ENCODE measurements around the gene SLC6A18. TPM values are rescaled to one million over a fixed set of nuclear protein-coding genes. Genes with fewer than 3 reads are reported as not detected.

Gene SLC6A18
- polyA plus RNA-seq, 1 of the 3 experiments (the other 2 are of a cell fraction) = not detected

DNA sequence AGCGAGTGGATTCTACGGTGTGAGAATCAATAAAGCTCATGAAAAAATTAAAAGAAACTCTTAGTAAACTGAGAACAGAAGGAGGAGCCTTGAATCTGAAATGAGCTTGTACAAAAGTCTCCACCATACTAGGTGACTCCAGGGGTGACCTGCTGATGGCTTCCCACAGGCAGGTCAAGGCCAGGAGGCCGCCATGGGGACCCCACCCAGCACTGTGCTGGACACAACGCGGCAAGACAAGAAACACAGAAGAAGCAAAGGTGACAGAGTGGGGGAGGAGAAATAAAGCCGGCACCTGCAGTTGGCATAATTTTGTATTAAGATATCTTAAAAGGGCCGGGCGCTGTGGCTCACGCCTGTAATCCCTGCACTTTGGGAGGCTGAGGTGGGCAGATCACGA lies 35.9 kb upstream of the SLC6A18 start:
- CTCF ChIA-PET = interaction anchor here (1.1 to 1.4 kb wide), 2 partner anchors 15 to 20 kb away, joined by 3 to 4 read pairs; no protein-coding TSS in a partner anchor
- peaks cover 0 to 20% of the 10 kb centered on the region in 2 experiments; a peak in 1 of 4 replicates for H3K4me1 ChIP-seq (ENCODE audit: control insufficient read depth in 1 of 2, insufficient read depth in 2 of 2, low read depth in 1 of 2, low read length in 1 of 2)

More for the DNA sequence above, 35.9 kb upstream of the SLC6A18 start:
- Histone ChIP-seq H3K27me3 (ENCODE audit: insufficient read depth) (peaks cover 19% of the 10 kb centered on the region; the same call in 1 of the 2 replicates), H3F3A (replicated peaks; ENCODE audit: insufficient read depth) (peaks cover 6% of the 10 kb centered on the region), H3K36me3 (replicated peaks in 1 of 2; ENCODE audit: control insufficient read depth in 1 of 2, insufficient read depth in 2 of 2, low read length in 1 of 2) (no peaks in the 10 kb centered on the region), H2AFZ (ENCODE audit: low read depth) (no peak overlapping the region), H3K9ac (no peak overlapping the region), H3K79me2 (ENCODE audit: insufficient read depth) (no peaks in the 10 kb centered on the region), H4K20me1 (ENCODE audit: insufficient read depth) (no peaks in the 10 kb centered on the region), H3K9me3 (no peaks in the 10 kb centered on the region), H3K4me2 (no peak overlapping the region), H3K4me3 (ENCODE audit: low read depth in 2 of 2, low read length in 1 of 2) (no peak overlapping the region), H3K27ac (ENCODE audit: low read depth in 2 of 2, low read length in 1 of 2) (no peak overlapping the region), H3K9me2 (no peaks in the 10 kb centered on the region)
- DNase-seq = no peak
- no peak for TF ChIP-seq ELF1 (IDR thresholded peaks at IDR 0.05)
- TF ChIP-seq, protein P1, sequence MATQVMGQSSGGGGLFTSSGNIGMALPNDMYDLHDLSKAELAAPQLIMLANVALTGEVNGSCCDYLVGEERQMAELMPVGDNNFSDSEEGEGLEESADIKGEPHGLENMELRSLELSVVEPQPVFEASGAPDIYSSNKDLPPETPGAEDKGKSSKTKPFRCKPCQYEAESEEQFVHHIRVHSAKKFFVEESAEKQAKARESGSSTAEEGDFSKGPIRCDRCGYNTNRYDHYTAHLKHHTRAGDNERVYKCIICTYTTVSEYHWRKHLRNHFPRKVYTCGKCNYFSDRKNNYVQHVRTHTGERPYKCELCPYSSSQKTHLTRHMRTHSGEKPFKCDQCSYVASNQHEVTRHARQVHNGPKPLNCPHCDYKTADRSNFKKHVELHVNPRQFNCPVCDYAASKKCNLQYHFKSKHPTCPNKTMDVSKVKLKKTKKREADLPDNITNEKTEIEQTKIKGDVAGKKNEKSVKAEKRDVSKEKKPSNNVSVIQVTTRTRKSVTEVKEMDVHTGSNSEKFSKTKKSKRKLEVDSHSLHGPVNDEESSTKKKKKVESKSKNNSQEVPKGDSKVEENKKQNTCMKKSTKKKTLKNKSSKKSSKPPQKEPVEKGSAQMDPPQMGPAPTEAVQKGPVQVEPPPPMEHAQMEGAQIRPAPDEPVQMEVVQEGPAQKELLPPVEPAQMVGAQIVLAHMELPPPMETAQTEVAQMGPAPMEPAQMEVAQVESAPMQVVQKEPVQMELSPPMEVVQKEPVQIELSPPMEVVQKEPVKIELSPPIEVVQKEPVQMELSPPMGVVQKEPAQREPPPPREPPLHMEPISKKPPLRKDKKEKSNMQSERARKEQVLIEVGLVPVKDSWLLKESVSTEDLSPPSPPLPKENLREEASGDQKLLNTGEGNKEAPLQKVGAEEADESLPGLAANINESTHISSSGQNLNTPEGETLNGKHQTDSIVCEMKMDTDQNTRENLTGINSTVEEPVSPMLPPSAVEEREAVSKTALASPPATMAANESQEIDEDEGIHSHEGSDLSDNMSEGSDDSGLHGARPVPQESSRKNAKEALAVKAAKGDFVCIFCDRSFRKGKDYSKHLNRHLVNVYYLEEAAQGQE (IDR thresholded peaks at IDR 0.05; ENCODE audit: low read depth, low read length) = no peak
- TF ChIP-seq RCOR1 (IDR thresholded peaks at IDR 0.05; ENCODE audit: low read length) = no peak
- TF ChIP-seq YY1 (IDR thresholded peaks at IDR 0.05; ENCODE audit: low read depth) = no peak
- no peak for TF ChIP-seq EZH2phosphoT487 (IDR thresholded peaks at IDR 0.05; ENCODE audit: borderline replicate concordance, low read depth)
- no peak for TF ChIP-seq GATA2 (CRISPR knock-in tag; IDR thresholded peaks at IDR 0.05)
- TF ChIP-seq, protein P2, sequence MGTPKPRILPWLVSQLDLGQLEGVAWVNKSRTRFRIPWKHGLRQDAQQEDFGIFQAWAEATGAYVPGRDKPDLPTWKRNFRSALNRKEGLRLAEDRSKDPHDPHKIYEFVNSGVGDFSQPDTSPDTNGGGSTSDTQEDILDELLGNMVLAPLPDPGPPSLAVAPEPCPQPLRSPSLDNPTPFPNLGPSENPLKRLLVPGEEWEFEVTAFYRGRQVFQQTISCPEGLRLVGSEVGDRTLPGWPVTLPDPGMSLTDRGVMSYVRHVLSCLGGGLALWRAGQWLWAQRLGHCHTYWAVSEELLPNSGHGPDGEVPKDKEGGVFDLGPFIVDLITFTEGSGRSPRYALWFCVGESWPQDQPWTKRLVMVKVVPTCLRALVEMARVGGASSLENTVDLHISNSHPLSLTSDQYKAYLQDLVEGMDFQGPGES (IDR thresholded peaks at IDR 0.05; ENCODE audit: low read depth, low read length) = no peak
- no peak for TF ChIP-seq POLR2AphosphoS5 (IDR thresholded peaks at IDR 0.05; ENCODE audit: low read depth, low read length)
- TF ChIP-seq, protein P3, sequence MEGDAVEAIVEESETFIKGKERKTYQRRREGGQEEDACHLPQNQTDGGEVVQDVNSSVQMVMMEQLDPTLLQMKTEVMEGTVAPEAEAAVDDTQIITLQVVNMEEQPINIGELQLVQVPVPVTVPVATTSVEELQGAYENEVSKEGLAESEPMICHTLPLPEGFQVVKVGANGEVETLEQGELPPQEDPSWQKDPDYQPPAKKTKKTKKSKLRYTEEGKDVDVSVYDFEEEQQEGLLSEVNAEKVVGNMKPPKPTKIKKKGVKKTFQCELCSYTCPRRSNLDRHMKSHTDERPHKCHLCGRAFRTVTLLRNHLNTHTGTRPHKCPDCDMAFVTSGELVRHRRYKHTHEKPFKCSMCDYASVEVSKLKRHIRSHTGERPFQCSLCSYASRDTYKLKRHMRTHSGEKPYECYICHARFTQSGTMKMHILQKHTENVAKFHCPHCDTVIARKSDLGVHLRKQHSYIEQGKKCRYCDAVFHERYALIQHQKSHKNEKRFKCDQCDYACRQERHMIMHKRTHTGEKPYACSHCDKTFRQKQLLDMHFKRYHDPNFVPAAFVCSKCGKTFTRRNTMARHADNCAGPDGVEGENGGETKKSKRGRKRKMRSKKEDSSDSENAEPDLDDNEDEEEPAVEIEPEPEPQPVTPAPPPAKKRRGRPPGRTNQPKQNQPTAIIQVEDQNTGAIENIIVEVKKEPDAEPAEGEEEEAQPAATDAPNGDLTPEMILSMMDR (IDR thresholded peaks at IDR 0.05) = no peak
- POLR2A ChIA-PET = no interaction called here
- 51% methylated on average over 10 of the region's 10 CpGs for WGBS (ENCODE audit: low lambda C conversion rate)

Data from SK-N-SH (cell line).